ENCODE measurements around the gene CIDEC.
A peak's percentile ranks its signal among the peaks of the same experiment; 100 is the strongest.

Gene CIDEC

DNA sequence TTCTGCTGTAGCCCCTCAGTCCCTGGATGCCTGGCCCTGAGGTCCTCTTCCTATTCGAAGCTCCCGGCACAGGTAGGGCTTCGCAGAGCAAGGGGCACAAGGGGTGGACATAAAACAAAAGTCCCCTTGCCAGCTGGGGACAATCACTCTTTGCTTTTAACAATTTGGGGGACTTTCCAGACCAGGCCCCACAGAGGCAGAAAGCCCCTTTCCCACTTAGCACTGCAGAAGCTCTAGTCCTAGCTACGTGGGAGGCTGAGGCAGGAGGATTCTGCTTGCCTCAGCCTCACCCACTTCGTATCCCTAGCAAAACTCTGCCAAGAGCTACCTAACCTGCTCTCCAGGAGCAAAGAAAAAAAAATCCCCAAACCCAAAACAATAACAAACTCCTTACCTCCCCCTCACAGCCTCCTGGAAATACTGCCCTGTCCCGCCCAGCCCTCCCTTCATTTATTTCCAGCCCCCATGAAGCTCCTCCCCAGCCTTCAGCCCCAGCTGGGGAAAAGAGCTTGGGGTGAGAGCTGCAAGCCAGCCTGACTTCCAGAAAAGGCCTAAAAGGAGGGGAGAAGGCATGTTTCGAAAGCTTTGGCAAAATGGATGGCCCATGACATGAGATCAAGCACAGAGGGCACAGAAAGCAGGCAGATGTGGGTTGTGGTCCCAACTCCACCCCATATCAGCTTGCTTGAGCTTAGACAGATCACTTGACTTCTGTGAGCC lies at the start of gene CIDEC:
CIDEC (minus strand) TSS at position 424 of the 720 bp plus-strand sequence. CDS start 1,767 bp downstream, outside the sequence.
- no peak within 1 kb of the TSS for H3K4me3 ChIP-seq (ENCODE audit: low read length)
- DNase-seq (ENCODE audit: low read depth), result no peak
- no peak for TF ChIP-seq CTCF (conservative IDR thresholded peaks at IDR 0.05; ENCODE audit: low read depth, low read length)

DNA sequence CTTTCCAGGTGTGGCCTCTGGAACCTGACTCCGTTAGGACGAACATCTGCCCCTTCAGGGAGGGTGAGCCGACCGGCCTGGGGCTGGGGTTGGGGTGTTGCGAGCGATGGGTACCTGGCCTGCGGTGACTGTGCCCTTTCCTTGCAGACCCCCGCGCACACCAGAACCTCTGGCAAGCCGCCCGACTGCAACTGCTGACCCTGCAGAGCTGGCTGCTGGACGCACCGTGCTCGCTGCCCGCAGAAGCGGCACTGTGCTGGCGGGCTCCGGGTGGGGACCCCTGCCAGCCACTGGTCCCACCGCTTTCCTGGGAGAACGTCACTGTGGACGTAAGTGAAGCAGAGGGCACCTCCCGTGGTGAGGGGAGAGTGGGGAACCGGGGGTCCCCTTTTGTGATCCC lies 48.1 kb upstream of the CIDEC start:
- DNase-seq (ENCODE audit: low read depth), result no peak
- no peak for TF ChIP-seq CTCF (conservative IDR thresholded peaks at IDR 0.05; ENCODE audit: low read depth, low read length)
- no peak overlapping the region for H3K4me3 ChIP-seq (ENCODE audit: low read length)

- no peak for TF ChIP-seq CTCF (conservative IDR thresholded peaks at IDR 0.05; ENCODE audit: low read depth, low read length)
- no peak for DNase-seq (ENCODE audit: low read depth)
- no peak overlapping the region for H3K4me3 ChIP-seq (ENCODE audit: low read length)
Measured at GRCh38 chr3:9918261-9919038, 38.4 kb upstream of the CIDEC start.

- no peak overlapping the region for H3K4me3 ChIP-seq (ENCODE audit: low read length)
- TF ChIP-seq CTCF (conservative IDR thresholded peaks at IDR 0.05; ENCODE audit: low read depth, low read length), result no peak
- no peak for DNase-seq (ENCODE audit: low read depth)
Measured at GRCh38 chr3:9917820-9918219, 37.8 kb upstream of the CIDEC start.

DNA sequence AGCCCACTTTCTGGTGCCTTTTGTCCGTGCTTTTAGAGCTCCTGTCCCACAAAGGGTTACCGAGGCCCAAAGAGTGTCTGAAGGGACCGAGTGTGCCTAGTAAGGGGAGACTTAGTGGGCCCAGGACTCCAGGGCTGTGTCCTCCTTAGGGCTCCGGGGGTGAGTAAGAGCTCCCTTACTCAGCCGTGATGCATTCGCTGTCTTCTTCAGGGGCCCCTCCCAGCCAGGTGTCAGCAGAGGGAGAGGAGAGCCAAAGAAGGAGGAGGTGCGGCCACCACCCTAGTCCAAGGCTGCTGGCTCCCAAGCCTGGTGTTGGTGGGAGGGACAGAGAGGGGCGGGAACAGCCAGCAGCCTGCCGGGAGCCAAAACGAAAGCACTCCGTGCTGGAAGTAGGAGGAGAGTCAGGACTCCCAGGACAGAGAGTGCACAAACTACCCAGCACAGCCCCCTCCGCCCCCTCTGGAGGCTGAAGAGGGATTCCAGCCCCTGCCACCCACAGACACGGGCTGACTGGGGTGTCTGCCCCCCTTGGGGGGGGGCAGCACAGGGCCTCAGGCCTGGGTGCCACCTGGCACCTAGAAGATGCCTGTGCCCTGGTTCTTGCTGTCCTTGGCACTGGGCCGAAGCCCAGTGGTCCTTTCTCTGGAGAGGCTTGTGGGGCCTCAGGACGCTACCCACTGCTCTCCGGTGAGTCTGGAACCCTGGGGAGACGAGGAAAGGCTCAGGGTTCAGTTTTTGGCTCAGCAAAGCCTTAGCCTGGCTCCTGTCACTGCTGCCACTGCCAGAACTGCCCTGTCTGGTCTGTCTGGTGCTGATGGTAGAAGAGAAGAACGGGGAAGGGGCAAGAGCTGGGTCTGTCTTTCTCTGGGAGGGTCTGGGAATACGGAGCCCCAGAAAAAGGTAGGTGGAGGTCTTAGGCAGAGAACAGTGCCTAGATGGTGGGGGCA lies 37.0 kb upstream of the CIDEC start, which contains the start of gene IL17RC:
IL17RC (plus strand) TSS at position 365 of the 947 bp plus-strand sequence; CDS start at position 583, 218 bp downstream.
- no peak for TF ChIP-seq CTCF (conservative IDR thresholded peaks at IDR 0.05; ENCODE audit: low read depth, low read length)
- peak within 1 kb of the TSS; percentile 50 for H3K4me3 ChIP-seq (ENCODE audit: low read length)
- DNase-seq (ENCODE audit: low read depth), result no peak

GRCh38 chr3:9916346-9916733 lies 36.3 kb upstream of the CIDEC start:
- no peak for TF ChIP-seq CTCF (conservative IDR thresholded peaks at IDR 0.05; ENCODE audit: low read depth, low read length)
- H3K4me3 ChIP-seq (ENCODE audit: low read length), result peak overlapping the region; percentile 46

More at GRCh38 chr3:9916346-9916733, 36.3 kb upstream of the CIDEC start:
- no peak for DNase-seq (ENCODE audit: low read depth)

Data from retinal pigment epithelial cell (primary cell).